Skeletal muscle tissue (tissue), 4 donors: ENCODE results near the gene NRXN3. TPM values are rescaled to one million over a fixed set of nuclear protein-coding genes. Genes with fewer than 3 reads are reported as not detected.

Source experiments
- H3K27ac ChIP-seq: one replicate; pipeline ENCODE4 v1.7.0; 2013; ENCODE audit warnings: mild to moderate bottlenecking, low read depth, low read length, inconsistent platforms
- H3K27me3 ChIP-seq, 3 donors: one replicate each; pipeline ENCODE4 v1.7.0; 2013; ENCODE audit warnings: low read length in 3 of 3; ENCODE audit not compliant: control insufficient read depth in 3 of 3, insufficient read depth in 3 of 3
- H3K36me3 ChIP-seq, 3 donors: one replicate each; pipeline ENCODE4 v1.7.0; 2013; ENCODE audit warnings: low read length in 3 of 3; ENCODE audit not compliant: control insufficient read depth in 3 of 3, insufficient read depth in 3 of 3
- H3K4me1 ChIP-seq, 3 donors: one replicate each; pipeline ENCODE4 v1.7.0; 2013; ENCODE audit warnings: low read length in 3 of 3, mild to moderate bottlenecking in 3 of 3; ENCODE audit not compliant: control insufficient read depth in 3 of 3, insufficient read depth in 3 of 3
- H3K4me3 ChIP-seq, 3 donors: one replicate each; pipeline ENCODE4 v1.7.0; 2013; ENCODE audit warnings: low read length in 3 of 3
- H3K9ac ChIP-seq, 3 donors: one replicate each; pipeline ENCODE4 v1.7.0; 2013; ENCODE audit warnings: low read length in 3 of 3, mild to moderate bottlenecking in 3 of 3, moderate library complexity in 2 of 3, low read depth in 1 of 3
- H3K9me3 ChIP-seq, 3 donors: one replicate each; pipeline ENCODE4 v1.7.0; 2013; ENCODE audit warnings: low read length in 3 of 3; ENCODE audit not compliant: control insufficient read depth in 3 of 3
- total RNA-seq: library from RNA; depleted of rRNA; stranded (reverse); fragments of >200 nt; gene quantifications from one replicate; pipeline ENCODE4 v1.2.3, GENCODE V29; 2014
- donor health status: Osteomylitis.

The NRXN3 gene
- total RNA-seq, 1 donor from 2014 or later = 0.52 TPM

- no peak overlapping the region for H3K4me3 ChIP-seq
- peaks cover 0 to 3% (median 0%) of the 10 kb centered on the region in 3 donors for H3K27me3 ChIP-seq
- H3K36me3 ChIP-seq = no peaks in the 10 kb centered on the region
- no peak overlapping the region for H3K27ac ChIP-seq
- no peaks in the 10 kb centered on the region for H3K4me1 ChIP-seq
- H3K9ac ChIP-seq = no peak overlapping the region
- no peaks in the 10 kb centered on the region for H3K9me3 ChIP-seq
Measured at GRCh38 chr14:78982551-78982950, 812.4 kb downstream of the NRXN3 start.

- Histone ChIP-seq H3K4me1 (no peaks in the 10 kb centered on the region), H3K36me3 (no peaks in the 10 kb centered on the region), H3K27me3 (peaks cover 0 to 3% (median 0%) of the 10 kb centered on the region in 3 donors), H3K9me3 (no peaks in the 10 kb centered on the region), H3K27ac (no peak overlapping the region), H3K9ac (no peak overlapping the region), H3K4me3 (no peak overlapping the region)
Measured at GRCh38 chr14:78983126-78983525, 813.0 kb downstream of the NRXN3 start.

GRCh38 chr14:78985668-78986381, 815.7 kb downstream of the NRXN3 start:
- Histone ChIP-seq H3K36me3 (no peaks in the 10 kb centered on the region), H3K9ac (no peak overlapping the region), H3K4me3 (no peak overlapping the region), H3K4me1 (no peaks in the 10 kb centered on the region), H3K27me3 (peaks cover 0 to 3% (median 0%) of the 10 kb centered on the region in 3 donors), H3K9me3 (no peaks in the 10 kb centered on the region), H3K27ac (no peak overlapping the region)

GRCh38 chr14:78986989-78987388, 816.8 kb downstream of the NRXN3 start:
- H3K4me3 ChIP-seq = no peak overlapping the region
- peaks cover 0 to 3% (median 0%) of the 10 kb centered on the region in 3 donors for H3K27me3 ChIP-seq
- no peaks in the 10 kb centered on the region for H3K9me3 ChIP-seq
- H3K4me1 ChIP-seq = no peaks in the 10 kb centered on the region
- H3K36me3 ChIP-seq = no peaks in the 10 kb centered on the region
- no peak overlapping the region for H3K27ac ChIP-seq
- no peak overlapping the region for H3K9ac ChIP-seq

- H3K4me1 ChIP-seq = no peaks in the 10 kb centered on the region
- H3K9ac ChIP-seq = no peak overlapping the region
- peaks cover 0 to 3% (median 0%) of the 10 kb centered on the region in 3 donors for H3K27me3 ChIP-seq
- H3K27ac ChIP-seq = no peak overlapping the region
- no peaks in the 10 kb centered on the region for H3K9me3 ChIP-seq
- no peaks in the 10 kb centered on the region for H3K36me3 ChIP-seq
- H3K4me3 ChIP-seq = no peak overlapping the region
Measured at GRCh38 chr14:78989221-78989620, 819.0 kb downstream of the NRXN3 start.

GRCh38 chr14:78992867-78993266, 822.7 kb downstream of the NRXN3 start:
- Histone ChIP-seq H3K9ac (no peak overlapping the region), H3K9me3 (no peaks in the 10 kb centered on the region), H3K27me3 (no peaks in the 10 kb centered on the region), H3K27ac (no peak overlapping the region), H3K4me3 (no peak overlapping the region), H3K4me1 (no peaks in the 10 kb centered on the region), H3K36me3 (no peaks in the 10 kb centered on the region)

- Histone ChIP-seq H3K27me3 (no peaks in the 10 kb centered on the region), H3K36me3 (no peaks in the 10 kb centered on the region), H3K4me1 (no peaks in the 10 kb centered on the region), H3K9ac (no peak overlapping the region), H3K27ac (no peak overlapping the region), H3K9me3 (no peaks in the 10 kb centered on the region), H3K4me3 (no peak overlapping the region)
Measured at GRCh38 chr14:78997811-78998210, 827.6 kb downstream of the NRXN3 start.

GRCh38 chr14:79009286-79009685, 839.1 kb downstream of the NRXN3 start:
- H3K9me3 ChIP-seq = no peaks in the 10 kb centered on the region
- H3K9ac ChIP-seq = no peak overlapping the region
- no peak overlapping the region for H3K27ac ChIP-seq
- no peaks in the 10 kb centered on the region for H3K27me3 ChIP-seq
- H3K4me1 ChIP-seq = peaks cover 0 to 4% (median 0%) of the 10 kb centered on the region in 3 donors
- no peak overlapping the region for H3K4me3 ChIP-seq
- no peaks in the 10 kb centered on the region for H3K36me3 ChIP-seq

- no peak overlapping the region for H3K9ac ChIP-seq
- no peaks in the 10 kb centered on the region for H3K36me3 ChIP-seq
- H3K27me3 ChIP-seq = no peaks in the 10 kb centered on the region
- no peak overlapping the region for H3K27ac ChIP-seq
- no peaks in the 10 kb centered on the region for H3K9me3 ChIP-seq
- H3K4me3 ChIP-seq = no peak overlapping the region
- H3K4me1 ChIP-seq = peaks cover 0 to 4% (median 0%) of the 10 kb centered on the region in 3 donors
Measured at GRCh38 chr14:79011091-79011919, 841.1 kb downstream of the NRXN3 start.

GRCh38 chr14:79011920-79012204, 841.7 kb downstream of the NRXN3 start:
- Histone ChIP-seq H3K27ac (no peak overlapping the region), H3K4me1 (peaks cover 0 to 4% (median 0%) of the 10 kb centered on the region in 3 donors), H3K36me3 (no peaks in the 10 kb centered on the region), H3K4me3 (no peak overlapping the region), H3K27me3 (no peaks in the 10 kb centered on the region), H3K9me3 (no peaks in the 10 kb centered on the region), H3K9ac (no peak overlapping the region)
